H9 (cell line): ENCODE results near the gene UBXN7. TPM values are rescaled to one million over a fixed set of nuclear protein-coding genes. Genes with fewer than 3 reads are reported as not detected.

Experiments
- DNase-seq: peaks from one replicate; pipeline ENCODE4 v3.0.0-alpha.2; 2017
- H2AFZ ChIP-seq: one replicate; pipeline ENCODE4 v1.6.1; 2013; ENCODE audit warnings: mild to moderate bottlenecking, low read length, control low read depth, moderate library complexity
- H2AK5ac ChIP-seq: 2 replicates; pipeline ENCODE4 v1.6.1; 2013; ENCODE audit warnings: low read length, control low read depth, mixed read lengths; ENCODE audit not compliant: insufficient read length
- H2BK120ac ChIP-seq: one replicate; pipeline ENCODE4 v1.6.1; 2013; ENCODE audit warnings: low read depth, mild to moderate bottlenecking, low read length, control low read depth, inconsistent platforms; ENCODE audit not compliant: poor library complexity, severe bottlenecking
- H2BK12ac ChIP-seq: 2 replicates; pipeline ENCODE4 v1.6.1; 2013; ENCODE audit warnings: low read length, control low read depth, mixed read lengths, low read depth; ENCODE audit not compliant: insufficient read length
- H2BK15ac ChIP-seq: 2 replicates; pipeline ENCODE4 v1.6.1; 2013; ENCODE audit warnings: low read depth, low read length, control low read depth
- H2BK20ac ChIP-seq: one replicate; pipeline ENCODE4 v1.6.1; 2013; ENCODE audit warnings: low read depth, mild to moderate bottlenecking, low read length, control low read depth, inconsistent platforms; ENCODE audit not compliant: poor library complexity, severe bottlenecking
- H2BK5ac ChIP-seq: 2 replicates; pipeline ENCODE4 v1.6.1; 2013; ENCODE audit warnings: low read length, control low read depth, mixed read lengths; ENCODE audit not compliant: insufficient read length
- H3K14ac ChIP-seq: 2 replicates; pipeline ENCODE4 v1.6.1; 2013; ENCODE audit warnings: low read length, control low read depth; ENCODE audit not compliant: insufficient read depth
- H3K18ac ChIP-seq: 2 replicates; pipeline ENCODE4 v1.6.1; 2013; ENCODE audit warnings: low read depth, mild to moderate bottlenecking, mixed read lengths, low read length, control low read depth; ENCODE audit not compliant: insufficient read length
- H3K23ac ChIP-seq: 2 replicates; pipeline ENCODE4 v1.6.1; 2013; ENCODE audit warnings: low read length, control low read depth, mixed read lengths, low read depth; ENCODE audit not compliant: insufficient read length
- H3K23me2 ChIP-seq: 2 replicates; pipeline ENCODE4 v1.6.1; 2013; ENCODE audit warnings: low read depth, mild to moderate bottlenecking, mixed read lengths, low read length, control low read depth; ENCODE audit not compliant: insufficient read length, poor library complexity, severe bottlenecking
- H3K27ac ChIP-seq: 2 replicates; pipeline ENCODE4 v1.5.1; 2013; ENCODE audit warnings: low read length, control low read depth, mixed read lengths, low read depth; ENCODE audit not compliant: insufficient read length
- H3K27me3 ChIP-seq: 2 replicates; pipeline ENCODE4 v1.6.1; 2013; ENCODE audit warnings: low read length, control low read depth, inconsistent platforms; ENCODE audit not compliant: insufficient read depth
- H3K4ac ChIP-seq: 2 replicates; pipeline ENCODE4 v1.6.1; 2013; ENCODE audit warnings: low read depth, mild to moderate bottlenecking, control low read depth, inconsistent platforms, low read length, moderate library complexity
- H3K4me1 ChIP-seq: 2 replicates; pipeline ENCODE4 v1.6.1; 2013; ENCODE audit warnings: low read length, control low read depth, inconsistent platforms; ENCODE audit not compliant: insufficient read depth
- H3K4me2 ChIP-seq: 2 replicates; pipeline ENCODE4 v1.6.1; 2013; ENCODE audit warnings: low read length, control low read depth, mixed read lengths; ENCODE audit not compliant: insufficient read length, insufficient read depth
- H3K56ac ChIP-seq: 2 replicates; pipeline ENCODE4 v1.6.1; 2013; ENCODE audit warnings: low read depth, mild to moderate bottlenecking, mixed read lengths, low read length, control low read depth; ENCODE audit not compliant: insufficient read length
- H3K79me1 ChIP-seq: 2 replicates; pipeline ENCODE4 v1.6.1; 2013; ENCODE audit warnings: low read depth, mild to moderate bottlenecking, moderate library complexity, low read length, control low read depth, inconsistent platforms; ENCODE audit not compliant: insufficient read depth, poor library complexity, severe bottlenecking
- H3K79me2 ChIP-seq: 2 replicates; pipeline ENCODE4 v1.6.1; 2013; ENCODE audit warnings: low read length, control low read depth, inconsistent platforms; ENCODE audit not compliant: insufficient read depth
- H3K9ac ChIP-seq: 2 replicates; pipeline ENCODE4 v1.6.1; 2013; ENCODE audit warnings: low read length, control low read depth, mixed read lengths; ENCODE audit not compliant: insufficient read length; ENCODE audit errors: extremely low read depth
- H3K9me3 ChIP-seq: one replicate; pipeline ENCODE4 v1.6.1; 2013; ENCODE audit warnings: low read depth, low read length, inconsistent platforms; ENCODE audit not compliant: control insufficient read depth
- H3T11ph ChIP-seq: one replicate; pipeline ENCODE4 v1.6.1; 2013; ENCODE audit warnings: mild to moderate bottlenecking, low read length, control low read depth, inconsistent platforms
- H4K20me1 ChIP-seq: one replicate; pipeline ENCODE4 v1.6.1; 2013; ENCODE audit not compliant: control insufficient read depth, insufficient read length, insufficient read depth
- H4K5ac ChIP-seq: 2 replicates; pipeline ENCODE4 v1.6.1; 2013; ENCODE audit warnings: low read depth, mild to moderate bottlenecking, mixed read lengths, low read length, control low read depth; ENCODE audit not compliant: insufficient read length
- H4K8ac ChIP-seq: replicated peaks from 2 replicates; pipeline ENCODE4 v1.6.1; 2013; ENCODE audit warnings: low read length, control low read depth, mixed read lengths, low read depth; ENCODE audit not compliant: insufficient read length
- H4K91ac ChIP-seq: 2 replicates; pipeline ENCODE4 v1.6.1; 2013; ENCODE audit warnings: low read depth, mild to moderate bottlenecking, moderate library complexity, mixed read lengths, low read length, control low read depth; ENCODE audit not compliant: insufficient read length
- H3K27ac Mint-ChIP-seq, 3 experiments: 2 replicates in 2 of 3; 3 replicates in 1 of 3; pipeline ENCODE4 v1.8.0; 2020 to 2021; ENCODE audit warnings: mixed read lengths in 3 of 3, mild to moderate bottlenecking in 1 of 3, moderate library complexity in 1 of 3
- H3K27me3 Mint-ChIP-seq: 2 replicates; pipeline ENCODE4 v1.8.0; 2021; ENCODE audit warnings: low read depth, mild to moderate bottlenecking, moderate library complexity, mixed read lengths
- H3K36me3 Mint-ChIP-seq, 3 experiments: 2 replicates in 2 of 3; 3 replicates in 1 of 3; pipeline ENCODE4 v1.8.0; 2020 to 2021; ENCODE audit warnings: low read depth in 3 of 3, mixed read lengths in 3 of 3; ENCODE audit not compliant: insufficient read depth in 1 of 3
- H3K4me1 Mint-ChIP-seq, 2 experiments: 2 replicates each; pipeline ENCODE4 v1.8.0; 2020; ENCODE audit warnings: mixed read lengths in 2 of 2
- H3K4me3 Mint-ChIP-seq, 2 experiments: 2 replicates in 1 of 2; 3 replicates in 1 of 2; pipeline ENCODE4 v1.8.0; 2020 to 2021; ENCODE audit warnings: mild to moderate bottlenecking in 2 of 2, mixed read lengths in 2 of 2, moderate library complexity in 1 of 2
- H3K9me3 Mint-ChIP-seq, 2 experiments: 2 replicates in 1 of 2; 3 replicates in 1 of 2; pipeline ENCODE4 v1.8.0; 2020; ENCODE audit warnings: mild to moderate bottlenecking in 2 of 2, mixed read lengths in 2 of 2, moderate library complexity in 1 of 2
- CTCF ChIP-seq: fragments of 200-600 bp; sonication (generic); conservative IDR thresholded peaks from 3 replicates; pipeline ENCODE4 v1.8.0; 2021; ENCODE audit warnings: antibody characterized with exemption, mild to moderate bottlenecking
- WGBS: extraction: QIAGEN DNeasy Blood & Tissue Kit; methylation state at CpG from one replicate; pipeline ENCODE4 v1.1.7; 2013; ENCODE audit warnings: missing lambda C conversion rate, low lambda C conversion rate, mixed read lengths; ENCODE audit not compliant: insufficient read length; ENCODE audit errors: extremely low coverage; 5-methylcytosine and 5-hydroxymethylcytosine counted together
- total RNA-seq: library from RNA; stranded (reverse); gene quantifications from 2 replicates; pipeline ENCODE4 v1.2.1, GENCODE V29; 2021

The UBXN7 gene
- total RNA-seq, 1 experiment from 2014 or later: 110 TPM

- H3K9me3 ChIP-seq: no peaks in the 10 kb centered on the region
- no peak overlapping the region for H3K4ac ChIP-seq
- H3K18ac ChIP-seq: no peak overlapping the region
- no peaks in the 10 kb centered on the region for H3K9me3 Mint-ChIP-seq
- peak overlapping the region in 1 of 2 experiments; percentile 42; a peak in 1 of 5 replicates for H3K4me3 Mint-ChIP-seq
- peak; percentile 56 for TF ChIP-seq CTCF
- H3K4me2 ChIP-seq: no peak overlapping the region
- no peak overlapping the region for H4K91ac ChIP-seq
- no peak overlapping the region for H3K56ac ChIP-seq
- H3K36me3 Mint-ChIP-seq: no peaks in the 10 kb centered on the region
- no peaks in the 10 kb centered on the region for H3K4me1 ChIP-seq
- no peak overlapping the region for H2BK12ac ChIP-seq
- H3K9ac ChIP-seq: no peak overlapping the region
- no peaks in the 10 kb centered on the region for H3K79me2 ChIP-seq
- no peak overlapping the region for H4K5ac ChIP-seq
- H3K23me2 ChIP-seq: no peaks in the 10 kb centered on the region
- H3K23ac ChIP-seq: no peak overlapping the region
- peaks cover 19 to 26% of the 10 kb centered on the region in 2 experiments for H3K4me1 Mint-ChIP-seq
- H3K14ac ChIP-seq: no peak overlapping the region
- H2BK15ac ChIP-seq: no peak overlapping the region
- H2BK120ac ChIP-seq: no peak overlapping the region
- H3K27ac Mint-ChIP-seq: peak overlapping the region in 1 of 3 experiments; percentile 38; a peak in 1 of 7 replicates
- WGBS: no CpG with 5 or more reads among the region's 11 CpGs
- no peaks in the 10 kb centered on the region for H3K27me3 Mint-ChIP-seq
- H3K27me3 ChIP-seq: no peaks in the 10 kb centered on the region
- no peak overlapping the region for H2AK5ac ChIP-seq
- no peak overlapping the region for H4K8ac ChIP-seq
- no peaks in the 10 kb centered on the region for H3K79me1 ChIP-seq
- DNase-seq: peak; percentile 54
- H2AFZ ChIP-seq: no peak overlapping the region
- H3T11ph ChIP-seq: no peak overlapping the region
- no peak overlapping the region for H3K27ac ChIP-seq
- H2BK20ac ChIP-seq: no peak overlapping the region
- H4K20me1 ChIP-seq: no peaks in the 10 kb centered on the region
- no peak overlapping the region for H2BK5ac ChIP-seq
These were observed 108.5 kb downstream of the UBXN7 start for GRCh38 chr3:196323691-196324090.
